GM04503 (cell line): ENCODE data around the gene C10orf67.

ENCODE experiments used
- DNase-seq: peaks from one replicate; pipeline ENCODE4 v3.0.0-alpha.2; 2012; ENCODE audit warnings: low read depth

The C10orf67 gene

DNA sequence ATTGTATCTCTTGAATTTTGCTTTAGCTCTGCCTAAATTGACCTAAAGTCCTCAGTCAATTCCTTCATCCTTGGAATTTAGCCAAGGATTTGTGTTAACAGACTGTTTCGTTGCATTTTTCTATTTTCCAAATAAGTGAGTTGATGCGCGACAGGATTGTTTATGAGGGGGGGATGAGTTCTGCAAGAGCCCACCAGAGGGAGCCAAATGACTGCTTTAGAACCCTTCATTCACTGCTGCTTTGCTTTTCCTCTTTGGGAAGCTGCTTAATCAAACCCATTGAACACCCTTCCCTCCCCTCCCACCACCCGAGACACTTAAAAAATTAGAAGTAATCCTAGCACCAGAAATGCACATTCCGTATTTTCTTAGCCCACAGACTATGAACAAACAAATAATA, 186.2 kb downstream of the C10orf67 start:
- no peak for DNase-seq

DNA sequence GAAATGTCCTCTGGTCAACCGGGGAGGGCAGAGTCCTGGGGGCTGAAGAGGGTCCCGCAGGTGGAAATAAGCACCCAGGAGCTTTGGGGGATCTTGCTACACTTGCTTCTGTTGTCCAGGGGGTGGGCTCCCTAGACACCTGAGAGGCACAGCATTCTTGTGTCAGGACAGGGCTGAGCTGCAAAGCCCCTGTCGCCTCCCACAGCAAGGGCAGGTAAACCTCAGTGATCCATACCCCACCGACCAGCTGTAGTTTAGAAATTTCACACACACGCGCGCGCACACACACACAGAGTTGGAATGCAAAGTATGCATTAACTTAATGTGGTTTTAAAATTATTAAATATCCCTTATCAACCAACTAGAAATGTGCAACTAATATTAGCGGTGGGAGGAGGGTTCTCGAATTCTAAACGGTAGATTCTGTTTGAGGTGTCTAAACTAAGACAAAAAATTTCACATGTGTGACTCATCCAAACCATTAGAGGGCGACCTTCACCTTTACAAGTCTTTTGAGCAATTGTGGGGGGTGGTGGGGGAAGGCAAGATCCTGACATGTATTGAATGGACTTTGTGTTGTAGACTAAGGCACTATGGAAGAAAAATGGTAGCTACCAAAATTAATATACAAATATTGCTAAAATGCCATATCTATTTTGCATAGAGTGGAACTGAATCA, 186.8 kb downstream of the C10orf67 start:
- no peak for DNase-seq

DNA sequence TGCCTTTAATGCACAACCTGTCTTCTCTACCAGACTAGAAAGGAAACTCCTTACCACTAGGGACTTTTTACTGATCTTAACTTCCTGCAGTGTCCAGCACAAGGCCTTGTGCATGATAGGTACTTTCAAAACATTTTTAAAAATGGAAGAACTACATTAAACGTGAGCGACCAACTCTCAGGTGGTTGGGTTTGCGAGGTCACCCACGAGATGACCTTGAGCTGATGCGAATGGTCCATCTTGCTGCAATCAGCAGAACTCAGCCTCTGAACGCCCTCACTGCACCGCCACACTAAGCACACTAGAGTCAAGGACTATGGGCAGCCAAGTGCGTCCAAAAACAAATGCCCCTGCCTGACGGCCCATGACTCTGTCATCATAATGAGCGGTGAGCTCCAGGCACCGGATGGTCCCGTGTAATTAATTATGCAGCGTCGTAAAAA, 187.3 kb downstream of the C10orf67 start:
- DNase-seq = no peak

DNA sequence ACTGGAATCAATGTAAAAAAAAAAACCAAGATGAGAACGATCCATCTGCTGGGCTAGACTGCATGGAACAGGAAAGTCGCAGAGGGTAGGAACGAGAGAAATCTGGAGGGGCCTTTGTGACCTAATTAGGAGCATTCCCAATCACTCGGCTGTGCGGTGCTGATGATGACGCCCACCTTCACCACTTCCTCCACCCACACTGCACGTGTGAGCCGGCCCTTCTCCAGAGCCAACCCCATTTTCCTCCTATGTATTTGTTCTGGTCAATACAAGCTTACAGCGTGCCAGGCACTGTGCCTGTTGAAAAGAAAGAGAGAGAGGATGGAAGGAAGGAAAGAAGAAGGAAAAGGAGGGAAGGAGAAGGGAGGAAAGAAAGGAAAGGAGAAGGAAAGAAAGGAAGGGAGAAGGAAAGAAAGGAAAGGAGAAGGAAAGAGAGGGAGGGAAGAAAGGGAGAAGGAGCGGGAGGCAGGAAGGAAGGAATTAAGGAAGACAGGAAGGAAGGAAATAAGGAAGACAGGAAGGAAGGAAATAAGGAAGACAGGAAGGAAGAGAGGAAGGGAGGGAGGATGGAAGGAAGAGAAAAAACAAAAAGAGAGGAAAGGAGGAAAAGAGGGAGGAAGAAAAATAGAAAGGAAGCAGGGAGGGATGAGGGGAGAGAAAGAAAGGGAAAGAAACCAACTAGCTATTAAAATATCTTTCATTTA, 188.0 kb downstream of the C10orf67 start:
- DNase-seq = no peak

DNA sequence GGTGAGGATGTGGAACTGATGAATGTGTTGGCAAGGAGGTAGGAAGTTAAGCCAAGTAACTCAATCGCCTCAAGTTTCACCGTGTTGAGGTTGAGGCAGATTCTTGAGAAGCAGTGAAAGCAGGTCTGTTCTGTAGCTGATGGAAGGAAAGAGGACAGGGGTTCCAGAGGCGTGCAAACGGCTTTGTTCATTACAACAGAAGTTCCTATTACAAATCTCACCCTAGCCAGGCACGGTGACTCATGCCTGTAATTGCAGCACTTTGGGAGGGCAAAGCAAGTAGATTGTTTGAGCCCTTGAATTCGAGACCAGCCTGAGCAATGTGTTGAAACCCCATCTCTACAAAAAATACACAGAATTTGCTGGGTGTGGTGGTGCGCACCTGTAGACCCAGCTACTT, 189.4 kb downstream of the C10orf67 start:
- DNase-seq = no peak
